HG02763 (cell line): ENCODE measurements around the gene IGSF1.

ENCODE experiments used
- ATAC-seq: cut with Tn5 transposase; IDR thresholded peaks from one replicate; pipeline ENCODE4 v1.9.1; 2021; ENCODE audit warnings: mild to moderate bottlenecking, moderate library complexity; ENCODE audit not compliant: unreplicated experiment

IGSF1 gene, protein sequence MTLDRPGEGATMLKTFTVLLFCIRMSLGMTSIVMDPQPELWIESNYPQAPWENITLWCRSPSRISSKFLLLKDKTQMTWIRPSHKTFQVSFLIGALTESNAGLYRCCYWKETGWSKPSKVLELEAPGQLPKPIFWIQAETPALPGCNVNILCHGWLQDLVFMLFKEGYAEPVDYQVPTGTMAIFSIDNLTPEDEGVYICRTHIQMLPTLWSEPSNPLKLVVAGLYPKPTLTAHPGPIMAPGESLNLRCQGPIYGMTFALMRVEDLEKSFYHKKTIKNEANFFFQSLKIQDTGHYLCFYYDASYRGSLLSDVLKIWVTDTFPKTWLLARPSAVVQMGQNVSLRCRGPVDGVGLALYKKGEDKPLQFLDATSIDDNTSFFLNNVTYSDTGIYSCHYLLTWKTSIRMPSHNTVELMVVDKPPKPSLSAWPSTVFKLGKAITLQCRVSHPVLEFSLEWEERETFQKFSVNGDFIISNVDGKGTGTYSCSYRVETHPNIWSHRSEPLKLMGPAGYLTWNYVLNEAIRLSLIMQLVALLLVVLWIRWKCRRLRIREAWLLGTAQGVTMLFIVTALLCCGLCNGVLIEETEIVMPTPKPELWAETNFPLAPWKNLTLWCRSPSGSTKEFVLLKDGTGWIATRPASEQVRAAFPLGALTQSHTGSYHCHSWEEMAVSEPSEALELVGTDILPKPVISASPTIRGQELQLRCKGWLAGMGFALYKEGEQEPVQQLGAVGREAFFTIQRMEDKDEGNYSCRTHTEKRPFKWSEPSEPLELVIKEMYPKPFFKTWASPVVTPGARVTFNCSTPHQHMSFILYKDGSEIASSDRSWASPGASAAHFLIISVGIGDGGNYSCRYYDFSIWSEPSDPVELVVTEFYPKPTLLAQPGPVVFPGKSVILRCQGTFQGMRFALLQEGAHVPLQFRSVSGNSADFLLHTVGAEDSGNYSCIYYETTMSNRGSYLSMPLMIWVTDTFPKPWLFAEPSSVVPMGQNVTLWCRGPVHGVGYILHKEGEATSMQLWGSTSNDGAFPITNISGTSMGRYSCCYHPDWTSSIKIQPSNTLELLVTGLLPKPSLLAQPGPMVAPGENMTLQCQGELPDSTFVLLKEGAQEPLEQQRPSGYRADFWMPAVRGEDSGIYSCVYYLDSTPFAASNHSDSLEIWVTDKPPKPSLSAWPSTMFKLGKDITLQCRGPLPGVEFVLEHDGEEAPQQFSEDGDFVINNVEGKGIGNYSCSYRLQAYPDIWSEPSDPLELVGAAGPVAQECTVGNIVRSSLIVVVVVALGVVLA (N-terminal part only)

DNA sequence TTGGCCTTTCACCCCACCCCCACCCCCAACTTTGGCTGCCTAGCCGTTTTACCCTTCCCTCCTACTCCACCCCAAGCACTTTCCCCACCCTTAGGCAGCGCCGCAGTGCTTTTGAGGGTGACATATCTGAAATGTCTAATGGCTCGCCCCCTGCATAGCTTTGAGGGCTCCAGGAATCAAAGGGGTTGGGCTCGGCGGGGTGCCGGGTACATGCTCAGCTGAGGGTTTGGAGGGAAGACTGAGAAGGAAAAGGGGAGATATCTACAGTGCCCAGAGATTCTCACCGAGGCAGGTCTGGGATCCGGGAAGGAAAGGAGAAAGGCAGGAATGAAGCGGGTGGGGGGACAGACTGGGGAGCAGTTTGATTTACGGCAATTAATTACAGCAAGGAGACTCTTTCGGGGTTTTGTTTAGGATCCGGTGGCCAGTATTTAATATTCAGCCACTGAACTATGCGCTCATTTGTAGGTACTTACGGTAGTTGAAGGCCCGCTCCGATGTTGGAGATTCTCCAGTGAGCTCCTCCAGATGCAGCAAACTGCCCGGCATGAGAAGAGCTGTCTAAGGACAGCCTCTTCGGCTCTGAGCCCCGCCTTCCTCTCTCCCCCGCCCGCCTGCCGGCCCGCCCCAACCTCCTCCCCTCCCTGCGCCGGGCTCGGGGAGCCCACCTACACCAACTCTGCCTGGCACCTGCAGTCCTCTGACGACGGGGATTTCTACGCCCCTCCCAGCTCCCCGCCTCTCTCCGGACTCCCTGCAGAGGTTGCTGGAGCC, at the start of gene IGSF1:
IGSF1 (minus strand) TSS at position 569 of the 774 bp plus-strand sequence. CDS start 2,632 bp downstream, outside the sequence.
- ATAC-seq, result no peak

DNA sequence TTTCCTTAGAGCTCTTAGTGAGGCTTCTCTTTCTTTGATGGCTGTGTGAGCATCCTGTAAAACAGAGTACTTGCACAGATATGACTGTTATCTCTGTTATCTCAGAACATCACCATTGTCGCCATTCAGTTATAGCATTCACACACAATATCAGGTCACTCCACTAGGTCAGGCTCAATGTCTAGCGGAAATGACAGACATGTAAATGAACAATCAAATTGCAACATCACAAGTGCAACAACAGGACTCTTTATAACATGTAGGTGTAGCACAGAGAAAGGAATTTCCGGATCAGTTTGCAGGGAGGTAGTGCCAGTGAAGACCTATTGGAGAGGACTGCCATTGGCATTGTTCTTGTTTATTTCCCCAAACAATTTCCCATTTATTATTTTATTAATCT, 43.2 kb upstream of the IGSF1 start:
- no peak for ATAC-seq

GRCh38 chrX:131331152-131331551, 42.0 kb upstream of the IGSF1 start:
- ATAC-seq, result no peak

- ATAC-seq, result no peak
Observed at GRCh38 chrX:131330735-131331134, 41.6 kb upstream of the IGSF1 start.

GRCh38 chrX:131322651-131323050, 33.5 kb upstream of the IGSF1 start:
- no peak for ATAC-seq

GRCh38 chrX:131317326-131317725, 28.2 kb upstream of the IGSF1 start:
- ATAC-seq, result no peak

DNA sequence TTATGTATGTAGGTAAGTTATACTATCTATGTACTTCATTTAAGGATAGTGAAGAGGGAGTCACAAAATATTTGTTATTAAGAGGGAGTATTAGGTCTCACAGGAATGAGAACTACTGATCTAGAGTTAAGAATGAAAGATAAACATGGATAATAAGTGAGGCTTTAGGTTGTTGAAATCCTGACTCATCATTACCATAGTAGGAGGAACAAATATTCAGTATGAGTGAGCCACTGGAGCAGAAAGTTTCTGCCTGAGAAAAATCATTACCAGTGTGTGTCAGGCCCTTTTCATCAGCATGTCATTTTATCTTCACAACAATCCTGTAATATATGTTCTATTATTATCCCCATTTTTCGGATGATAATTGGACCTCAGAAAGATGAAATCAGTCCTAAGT, 27.2 kb upstream of the IGSF1 start:
- no peak for ATAC-seq

DNA sequence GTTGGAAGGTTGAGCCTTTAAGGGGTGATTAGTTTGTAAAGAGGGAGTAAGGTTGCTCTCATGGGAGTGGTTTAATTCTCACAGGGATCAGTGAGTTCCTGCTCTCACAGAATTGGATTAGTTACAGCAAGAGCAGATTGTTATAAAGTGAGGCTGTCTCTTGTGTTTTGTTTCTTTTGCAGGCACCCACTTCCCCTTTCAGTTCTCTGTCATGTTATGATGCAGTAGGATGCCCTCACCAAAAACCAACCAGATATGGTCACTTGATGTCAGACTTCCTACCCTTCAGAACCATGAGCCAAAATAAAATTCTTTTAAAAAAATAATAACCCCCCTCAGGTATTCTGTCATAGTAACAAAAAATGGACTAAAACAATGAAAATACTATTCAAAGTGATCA, 19.9 kb upstream of the IGSF1 start:
- ATAC-seq, result no peak

DNA sequence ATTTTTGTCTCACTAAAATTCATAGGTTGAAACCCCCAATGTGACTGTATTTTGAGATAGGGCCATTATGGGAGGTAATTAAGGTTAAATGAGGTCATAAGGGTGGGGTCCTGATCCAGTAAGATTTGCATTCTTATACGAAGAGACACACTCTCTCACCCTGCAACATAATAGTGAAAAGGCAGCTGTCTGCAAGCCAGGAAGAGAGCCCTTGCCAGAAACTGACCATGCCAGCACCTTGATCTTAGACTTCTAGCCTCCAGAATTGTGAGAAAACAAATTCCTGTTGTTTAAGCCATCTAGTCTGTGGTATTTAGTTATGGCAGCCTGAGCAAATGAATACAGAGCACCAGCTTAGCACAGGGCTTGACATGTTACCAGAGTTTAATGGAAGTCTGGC, 17.5 kb upstream of the IGSF1 start:
- no peak for ATAC-seq

DNA sequence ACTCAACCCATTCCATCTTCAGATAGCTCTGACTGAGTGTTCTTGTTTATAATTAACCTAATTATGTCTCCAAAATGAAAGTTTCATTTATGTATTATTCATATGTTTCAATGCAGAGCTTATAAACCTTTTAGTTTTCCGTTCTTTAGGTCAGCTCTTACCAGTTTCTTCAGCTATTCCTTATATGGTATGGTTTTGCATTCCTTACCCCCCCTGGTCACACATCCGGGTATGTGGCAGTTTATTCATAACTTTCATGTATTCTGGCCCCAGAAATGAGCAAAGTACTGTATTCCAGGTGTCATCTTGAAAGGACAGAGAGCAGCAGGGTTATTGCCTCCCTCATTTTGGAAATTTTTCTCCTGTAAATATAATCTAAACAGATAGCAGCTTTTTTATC, 16.8 kb upstream of the IGSF1 start:
- no peak for ATAC-seq

GRCh38 chrX:131302701-131303100, 13.6 kb upstream of the IGSF1 start:
- ATAC-seq, result no peak

GRCh38 chrX:131301155-131301554, 12.0 kb upstream of the IGSF1 start:
- ATAC-seq, result no peak

- no peak for ATAC-seq
Observed at GRCh38 chrX:131298846-131299245, 9.7 kb upstream of the IGSF1 start.

DNA sequence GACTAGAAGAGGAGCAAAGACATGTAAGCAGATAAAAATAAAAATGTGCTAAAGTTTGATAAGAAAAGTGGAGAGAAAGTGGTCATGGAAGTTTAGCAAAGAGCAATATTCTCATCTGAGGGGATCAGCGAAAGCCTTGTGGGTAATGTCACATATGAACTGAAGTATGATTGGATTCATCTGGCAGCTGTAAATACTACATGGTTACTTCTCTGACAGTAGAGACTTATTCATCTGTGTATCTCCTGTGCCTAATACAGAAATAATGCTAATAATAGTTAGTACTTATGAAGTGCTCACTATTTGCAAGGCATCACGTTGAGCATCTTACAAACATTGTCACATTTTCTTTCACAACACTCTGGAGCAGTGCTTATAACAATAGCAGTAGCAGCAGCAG, 8.9 kb upstream of the IGSF1 start:
- no peak for ATAC-seq

DNA sequence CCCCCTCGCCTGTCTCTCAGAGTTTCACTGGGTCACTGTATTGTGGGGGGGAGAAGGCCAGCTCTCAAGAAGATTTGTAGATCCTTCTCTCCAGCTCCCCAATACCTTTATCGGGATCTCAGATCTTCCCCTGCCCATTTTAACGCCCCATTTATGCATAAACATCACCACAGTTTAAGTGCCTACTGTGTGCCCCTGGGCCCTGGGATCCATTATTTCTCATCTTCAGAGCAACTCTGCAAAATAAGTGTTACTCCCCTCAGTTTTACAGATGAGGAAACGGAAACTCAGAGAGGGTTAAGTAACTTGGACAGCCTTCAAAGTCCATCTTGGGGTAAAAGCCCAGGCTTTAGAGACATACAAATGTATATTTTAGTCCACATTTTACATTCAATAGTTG, 421 bp upstream of the IGSF1 start:
- ATAC-seq, result no peak

DNA sequence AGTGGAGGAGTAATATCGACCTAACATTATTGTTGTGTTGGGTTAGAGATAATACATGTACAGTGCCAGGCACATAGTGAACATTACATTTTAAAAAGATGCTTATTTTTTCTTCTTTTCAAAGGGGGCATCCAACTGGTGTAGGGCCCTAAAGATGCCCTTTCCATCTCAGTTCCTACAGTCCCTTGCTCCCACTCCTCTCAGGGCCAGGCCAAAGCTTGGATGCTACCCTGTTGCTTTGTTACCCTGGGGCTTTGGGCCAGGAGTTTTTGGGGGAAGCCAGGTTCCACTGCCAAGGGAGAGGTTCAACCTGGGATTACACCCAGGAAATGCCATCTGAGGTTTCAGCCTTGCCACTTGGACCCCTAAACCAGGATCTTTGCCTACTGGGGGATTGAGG, 918 bp downstream of the IGSF1 start:
- ATAC-seq, result no peak

GRCh38 chrX:131287560-131288179, 1.4 kb downstream of the IGSF1 start:
- ATAC-seq, result no peak

GRCh38 chrX:131279617-131280016, 9.5 kb downstream of the IGSF1 start:
- no peak for ATAC-seq

- ATAC-seq, result no peak
Observed at GRCh38 chrX:131279197-131279596, 9.9 kb downstream of the IGSF1 start.

- ATAC-seq, result no peak
Observed at GRCh38 chrX:131277543-131278136, 11.5 kb downstream of the IGSF1 start.
